ENCODE measurements around the gene NUBP2.

The NUBP2 gene

DNA sequence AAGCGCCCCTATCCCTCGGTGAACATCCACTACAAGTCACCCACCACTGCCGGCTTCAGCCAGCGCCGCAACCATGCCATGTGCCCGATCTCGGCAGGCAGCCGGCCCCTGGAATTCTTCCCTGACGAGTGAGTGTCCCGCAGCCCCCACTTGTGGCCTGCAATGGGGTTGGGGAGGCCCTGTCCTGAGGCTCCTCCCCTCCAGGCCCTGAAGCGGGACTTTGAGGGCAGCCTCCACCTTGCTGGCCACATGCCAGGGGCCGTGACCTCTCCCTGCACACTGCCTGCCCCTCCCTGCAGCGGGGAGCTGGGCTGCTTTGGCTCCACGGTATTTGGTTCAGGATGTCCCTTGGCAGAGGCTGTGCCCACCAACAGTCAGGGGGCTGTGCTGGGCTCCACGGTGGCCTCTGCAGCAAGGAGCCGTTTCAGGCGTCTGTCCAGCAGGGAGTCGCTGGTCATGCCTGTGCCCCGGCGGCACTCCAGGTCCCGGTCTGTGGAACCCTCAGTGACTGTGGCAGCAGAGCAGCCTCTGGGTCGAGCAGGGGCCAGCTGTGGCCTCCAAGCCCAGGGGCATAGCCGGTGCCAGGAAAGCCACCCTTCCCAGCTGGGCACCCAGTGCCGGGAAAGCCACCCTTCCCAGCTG, 19.8 kb upstream of the NUBP2 start:
- TF ChIP-seq TOX (CRISPR knock-in tag; IDR thresholded peaks at IDR 0.05; ENCODE audit: borderline replicate concordance): no peak
- no peak for TF ChIP-seq ISL1 (CRISPR knock-in tag; IDR thresholded peaks at IDR 0.05)
- TF ChIP-seq ESRRG (CRISPR knock-in tag; IDR thresholded peaks at IDR 0.05): no peak
- TF ChIP-seq BACH2 (CRISPR knock-in tag; IDR thresholded peaks at IDR 0.05; ENCODE audit: borderline replicate concordance): no peak
- TF ChIP-seq ZFP30 (CRISPR knock-in tag; IDR thresholded peaks at IDR 0.05): no peak
- TF ChIP-seq, protein P1, sequence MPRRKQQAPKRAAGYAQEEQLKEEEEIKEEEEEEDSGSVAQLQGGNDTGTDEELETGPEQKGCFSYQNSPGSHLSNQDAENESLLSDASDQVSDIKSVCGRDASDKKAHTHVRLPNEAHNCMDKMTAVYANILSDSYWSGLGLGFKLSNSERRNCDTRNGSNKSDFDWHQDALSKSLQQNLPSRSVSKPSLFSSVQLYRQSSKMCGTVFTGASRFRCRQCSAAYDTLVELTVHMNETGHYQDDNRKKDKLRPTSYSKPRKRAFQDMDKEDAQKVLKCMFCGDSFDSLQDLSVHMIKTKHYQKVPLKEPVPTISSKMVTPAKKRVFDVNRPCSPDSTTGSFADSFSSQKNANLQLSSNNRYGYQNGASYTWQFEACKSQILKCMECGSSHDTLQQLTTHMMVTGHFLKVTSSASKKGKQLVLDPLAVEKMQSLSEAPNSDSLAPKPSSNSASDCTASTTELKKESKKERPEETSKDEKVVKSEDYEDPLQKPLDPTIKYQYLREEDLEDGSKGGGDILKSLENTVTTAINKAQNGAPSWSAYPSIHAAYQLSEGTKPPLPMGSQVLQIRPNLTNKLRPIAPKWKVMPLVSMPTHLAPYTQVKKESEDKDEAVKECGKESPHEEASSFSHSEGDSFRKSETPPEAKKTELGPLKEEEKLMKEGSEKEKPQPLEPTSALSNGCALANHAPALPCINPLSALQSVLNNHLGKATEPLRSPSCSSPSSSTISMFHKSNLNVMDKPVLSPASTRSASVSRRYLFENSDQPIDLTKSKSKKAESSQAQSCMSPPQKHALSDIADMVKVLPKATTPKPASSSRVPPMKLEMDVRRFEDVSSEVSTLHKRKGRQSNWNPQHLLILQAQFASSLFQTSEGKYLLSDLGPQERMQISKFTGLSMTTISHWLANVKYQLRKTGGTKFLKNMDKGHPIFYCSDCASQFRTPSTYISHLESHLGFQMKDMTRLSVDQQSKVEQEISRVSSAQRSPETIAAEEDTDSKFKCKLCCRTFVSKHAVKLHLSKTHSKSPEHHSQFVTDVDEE (CRISPR knock-in tag; IDR thresholded peaks at IDR 0.05): no peak
- TF ChIP-seq ZFP3 (CRISPR knock-in tag; IDR thresholded peaks at IDR 0.05): no peak
- TF ChIP-seq ZNF565 (CRISPR knock-in tag; conservative IDR thresholded peaks at IDR 0.05; ENCODE audit: low read depth): no peak
- TF ChIP-seq OSR1 (CRISPR knock-in tag; IDR thresholded peaks at IDR 0.05): no peak
- TF ChIP-seq ZNF8 (CRISPR knock-in tag; IDR thresholded peaks at IDR 0.05): no peak
- TF ChIP-seq, protein P2, sequence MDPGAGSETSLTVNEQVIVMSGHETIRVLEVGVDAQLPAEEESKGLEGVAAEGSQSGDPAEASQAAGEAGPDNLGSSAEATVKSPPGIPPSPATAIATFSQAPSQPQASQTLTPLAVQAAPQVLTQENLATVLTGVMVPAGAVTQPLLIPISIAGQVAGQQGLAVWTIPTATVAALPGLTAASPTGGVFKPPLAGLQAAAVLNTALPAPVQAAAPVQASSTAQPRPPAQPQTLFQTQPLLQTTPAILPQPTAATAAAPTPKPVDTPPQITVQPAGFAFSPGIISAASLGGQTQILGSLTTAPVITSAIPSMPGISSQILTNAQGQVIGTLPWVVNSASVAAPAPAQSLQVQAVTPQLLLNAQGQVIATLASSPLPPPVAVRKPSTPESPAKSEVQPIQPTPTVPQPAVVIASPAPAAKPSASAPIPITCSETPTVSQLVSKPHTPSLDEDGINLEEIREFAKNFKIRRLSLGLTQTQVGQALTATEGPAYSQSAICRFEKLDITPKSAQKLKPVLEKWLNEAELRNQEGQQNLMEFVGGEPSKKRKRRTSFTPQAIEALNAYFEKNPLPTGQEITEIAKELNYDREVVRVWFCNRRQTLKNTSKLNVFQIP (CRISPR knock-in tag; IDR thresholded peaks at IDR 0.05; ENCODE audit: borderline replicate concordance, low read depth): no peak
- no peak for ATAC-seq

DNA sequence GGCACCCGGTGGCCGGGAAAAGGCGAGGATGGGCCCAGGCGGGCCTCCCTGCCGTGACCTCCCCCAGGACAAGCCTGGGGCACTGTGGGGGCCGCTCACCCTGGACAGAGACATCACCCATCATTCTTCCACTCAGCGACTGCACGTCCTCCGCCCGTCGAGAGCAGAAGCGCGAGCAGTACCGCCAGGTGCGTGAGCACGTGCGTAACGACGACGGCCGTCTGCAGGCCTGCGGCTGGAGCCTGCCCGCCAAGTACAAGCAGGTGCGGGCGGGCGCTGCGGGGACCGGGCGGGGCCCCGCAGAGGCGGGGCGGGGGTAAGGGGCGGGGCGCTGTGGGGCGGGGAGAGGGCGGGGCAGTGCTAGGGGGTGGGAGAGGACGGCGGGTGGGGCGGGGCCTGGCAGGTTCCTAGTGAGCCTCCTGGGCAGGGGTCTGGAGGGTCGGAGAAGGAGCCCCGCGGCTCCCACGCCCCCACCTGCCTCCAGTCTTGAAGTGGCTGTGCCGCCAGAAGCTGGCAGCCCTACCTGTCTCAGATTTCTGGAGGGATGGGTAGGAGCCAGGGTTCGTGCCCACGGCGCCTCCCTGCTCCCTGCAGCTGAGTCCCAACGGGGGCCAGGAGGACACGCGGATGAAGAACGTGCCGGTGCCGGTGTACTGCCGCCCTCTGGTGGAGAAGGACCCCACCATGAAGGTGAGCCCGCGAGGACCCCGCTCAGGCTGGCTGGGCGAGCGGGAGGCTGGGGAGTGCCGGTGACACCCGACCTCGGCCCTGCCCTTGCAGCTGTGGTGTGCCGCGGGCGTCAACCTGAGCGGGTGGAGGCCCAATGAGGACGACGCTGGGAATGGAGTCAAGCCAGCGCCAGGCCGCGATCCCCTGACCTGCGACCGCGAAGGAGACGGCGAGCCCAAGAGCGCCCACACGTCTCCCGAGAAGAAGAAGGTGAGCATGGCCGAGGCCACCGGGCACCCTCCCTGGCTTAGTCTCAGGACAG, 18.9 kb upstream of the NUBP2 start:
- no peak for TF ChIP-seq GLIS3 (CRISPR knock-in tag; IDR thresholded peaks at IDR 0.05)
- no peak for ATAC-seq

DNA sequence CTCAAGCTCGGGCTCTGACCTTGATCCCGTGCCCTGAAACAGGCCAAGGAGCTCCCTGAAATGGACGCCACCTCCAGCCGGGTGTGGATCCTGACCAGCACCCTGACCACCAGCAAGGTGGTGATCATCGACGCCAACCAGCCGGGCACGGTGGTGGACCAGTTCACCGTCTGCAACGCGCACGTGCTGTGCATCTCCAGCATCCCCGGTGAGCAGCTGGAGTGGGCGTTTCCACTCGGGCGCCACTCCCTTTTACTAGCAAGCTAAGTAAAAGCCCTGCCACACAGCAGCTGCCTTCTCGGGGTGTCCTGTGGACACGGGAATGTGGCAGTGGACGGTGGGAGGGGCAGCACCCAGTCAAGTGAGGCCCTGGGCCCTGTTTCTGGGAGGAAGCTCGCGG, 17.8 kb upstream of the NUBP2 start:
- no peak for ATAC-seq
- TF ChIP-seq ISL1 (CRISPR knock-in tag; IDR thresholded peaks at IDR 0.05) (no peak), CSDC2 (CRISPR knock-in tag; IDR thresholded peaks at IDR 0.05) (no peak), ZFP30 (CRISPR knock-in tag; IDR thresholded peaks at IDR 0.05) (no peak), SNAI2 (CRISPR knock-in tag; IDR thresholded peaks at IDR 0.05) (no peak), PPARA (CRISPR knock-in tag; IDR thresholded peaks at IDR 0.05; ENCODE audit: borderline replicate concordance) (no peak), TCF4 (CRISPR knock-in tag; IDR thresholded peaks at IDR 0.05; ENCODE audit: borderline replicate concordance) (no peak), TOX (CRISPR knock-in tag; IDR thresholded peaks at IDR 0.05; ENCODE audit: borderline replicate concordance) (no peak), ZNF70 (CRISPR knock-in tag; IDR thresholded peaks at IDR 0.05) (no peak), RARB (CRISPR knock-in tag; IDR thresholded peaks at IDR 0.05) (no peak), ESRRG (CRISPR knock-in tag; IDR thresholded peaks at IDR 0.05) (no peak), ZC3H10 (CRISPR knock-in tag; IDR thresholded peaks at IDR 0.05) (no peak), ZNF565 (CRISPR knock-in tag; conservative IDR thresholded peaks at IDR 0.05; ENCODE audit: low read depth) (no peak), OSR1 (CRISPR knock-in tag; IDR thresholded peaks at IDR 0.05) (no peak), ZFP3 (CRISPR knock-in tag; IDR thresholded peaks at IDR 0.05) (no peak), ZNF8 (CRISPR knock-in tag; IDR thresholded peaks at IDR 0.05) (no peak)
- TF ChIP-seq, protein P3, sequence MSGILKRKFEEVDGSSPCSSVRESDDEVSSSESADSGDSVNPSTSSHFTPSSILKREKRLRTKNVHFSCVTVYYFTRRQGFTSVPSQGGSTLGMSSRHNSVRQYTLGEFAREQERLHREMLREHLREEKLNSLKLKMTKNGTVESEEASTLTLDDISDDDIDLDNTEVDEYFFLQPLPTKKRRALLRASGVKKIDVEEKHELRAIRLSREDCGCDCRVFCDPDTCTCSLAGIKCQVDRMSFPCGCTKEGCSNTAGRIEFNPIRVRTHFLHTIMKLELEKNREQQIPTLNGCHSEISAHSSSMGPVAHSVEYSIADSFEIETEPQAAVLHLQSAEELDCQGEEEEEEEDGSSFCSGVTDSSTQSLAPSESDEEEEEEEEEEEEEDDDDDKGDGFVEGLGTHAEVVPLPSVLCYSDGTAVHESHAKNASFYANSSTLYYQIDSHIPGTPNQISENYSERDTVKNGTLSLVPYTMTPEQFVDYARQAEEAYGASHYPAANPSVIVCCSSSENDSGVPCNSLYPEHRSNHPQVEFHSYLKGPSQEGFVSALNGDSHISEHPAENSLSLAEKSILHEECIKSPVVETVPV (CRISPR knock-in tag; IDR thresholded peaks at IDR 0.05): no peak
- TF ChIP-seq, protein P4, sequence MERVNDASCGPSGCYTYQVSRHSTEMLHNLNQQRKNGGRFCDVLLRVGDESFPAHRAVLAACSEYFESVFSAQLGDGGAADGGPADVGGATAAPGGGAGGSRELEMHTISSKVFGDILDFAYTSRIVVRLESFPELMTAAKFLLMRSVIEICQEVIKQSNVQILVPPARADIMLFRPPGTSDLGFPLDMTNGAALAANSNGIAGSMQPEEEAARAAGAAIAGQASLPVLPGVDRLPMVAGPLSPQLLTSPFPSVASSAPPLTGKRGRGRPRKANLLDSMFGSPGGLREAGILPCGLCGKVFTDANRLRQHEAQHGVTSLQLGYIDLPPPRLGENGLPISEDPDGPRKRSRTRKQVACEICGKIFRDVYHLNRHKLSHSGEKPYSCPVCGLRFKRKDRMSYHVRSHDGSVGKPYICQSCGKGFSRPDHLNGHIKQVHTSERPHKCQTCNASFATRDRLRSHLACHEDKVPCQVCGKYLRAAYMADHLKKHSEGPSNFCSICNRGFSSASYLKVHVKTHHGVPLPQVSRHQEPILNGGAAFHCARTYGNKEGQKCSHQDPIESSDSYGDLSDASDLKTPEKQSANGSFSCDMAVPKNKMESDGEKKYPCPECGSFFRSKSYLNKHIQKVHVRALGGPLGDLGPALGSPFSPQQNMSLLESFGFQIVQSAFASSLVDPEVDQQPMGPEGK (CRISPR knock-in tag; IDR thresholded peaks at IDR 0.05; ENCODE audit: borderline replicate concordance): no peak
- TF ChIP-seq, protein P1 (CRISPR knock-in tag; IDR thresholded peaks at IDR 0.05): no peak
